Aortic smooth muscle cell (primary cell): ENCODE results near the gene CXCL12. TPM values are rescaled to one million over a fixed set of nuclear protein-coding genes. Genes with fewer than 3 reads are reported as not detected.

Source experiments
- total RNA-seq: library from RNA; depleted of rRNA; stranded (reverse); fragments of >200 nt; gene quantifications from 2 replicates; pipeline ENCODE4 v1.2.3, GENCODE V29; 2014

The CXCL12 gene
- 814 and 1,285 TPM in 2 replicates for total RNA-seq

DNA sequence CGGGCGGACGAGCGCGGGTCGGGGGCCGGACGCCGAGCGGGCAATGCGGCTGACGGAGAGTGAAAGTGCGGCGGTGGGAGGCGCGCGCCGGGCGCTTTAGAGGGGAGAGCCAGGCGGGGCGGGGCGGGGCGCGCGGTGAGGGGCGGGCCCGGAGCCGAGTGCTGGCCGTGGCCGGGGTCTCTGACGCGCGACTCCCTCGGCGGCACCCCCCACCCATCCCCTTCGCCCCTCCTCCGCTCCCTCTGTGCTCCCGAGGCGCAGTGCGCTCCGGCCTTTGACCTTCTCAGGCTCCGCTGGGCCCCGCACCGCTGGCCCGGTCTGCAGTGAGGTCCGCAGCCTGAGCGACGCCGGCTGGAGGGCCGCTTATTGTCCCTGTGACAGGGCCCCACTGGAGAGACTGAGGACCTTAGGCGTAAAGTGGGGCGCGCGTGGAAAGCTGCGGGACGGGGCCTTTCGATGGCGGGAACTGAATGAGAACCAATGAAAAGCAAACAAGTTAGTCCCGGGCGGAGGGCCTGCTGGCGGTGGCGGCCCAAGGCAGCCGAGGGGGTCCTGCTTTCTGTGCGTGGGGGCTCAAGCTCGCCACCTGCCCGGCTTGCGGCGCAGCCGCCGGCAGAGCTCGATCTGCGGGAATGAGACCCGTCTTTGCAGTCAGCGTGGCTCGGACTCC lies at the start of gene CXCL12:
TSS of gene CXCL12 (minus strand) at position 72 of the 670 bp plus-strand sequence. CDS start 92 bp downstream, outside the sequence.

